ENCODE data around the gene SCAPER. TPM values are rescaled to one million over a fixed set of nuclear protein-coding genes. Genes with fewer than 3 reads are reported as not detected.

The SCAPER gene
- total RNA-seq, 1 experiment from 2014 or later, result 14.7 TPM

- intact Hi-C loops (cut with micrococcal nuclease), result no loop called here
- ChIA-PET POLR2A (no interaction called here), CTCF (no interaction called here), RAD21 (ENCODE audit: low non-redundant PET in 1 of 2, low total read pairs in 2 of 2, uncharacterized antibody in 2 of 2, unreplicated experiment in 2 of 2) (no interaction called here)
- peaks cover 0 to 3% of the 10 kb centered on the region in 2 experiments; a peak in 1 of 4 replicates for H3K4me1 ChIP-seq (ENCODE audit: control insufficient read depth in 1 of 2, insufficient read depth in 2 of 2, low read length in 2 of 2)
- no peak for ATAC-seq
- H3K79me2 ChIP-seq (ENCODE audit: insufficient read depth, low read length), result no peaks in the 10 kb centered on the region
- no peak overlapping the region for H3K4me3 ChIP-seq (replicated peaks in 1 of 2; ENCODE audit: low read depth in 1 of 2, low read length in 2 of 2)
- H3K4me2 ChIP-seq (ENCODE audit: low read length), result no peak overlapping the region
- DNase-seq (ENCODE audit: low read depth, low spot score), result no peak
- H4K20me1 ChIP-seq (ENCODE audit: insufficient read depth), result no peaks in the 10 kb centered on the region
- TF ChIP-seq ZFX (IDR thresholded peaks at IDR 0.05) (no peak), JUND (IDR thresholded peaks at IDR 0.05) (no peak), ZNF274 (IDR thresholded peaks at IDR 0.05; ENCODE audit: low read depth, low read length) (no peak), REST (IDR thresholded peaks at IDR 0.05; ENCODE audit: low read depth) (no peak), FOSL1 (IDR thresholded peaks at IDR 0.05; ENCODE audit: low read depth) (no peak), POLR2AphosphoS5 (IDR thresholded peaks at IDR 0.05; ENCODE audit: low read depth, low read length) (no peak), CBX3 (IDR thresholded peaks at IDR 0.05; ENCODE audit: low read depth) (no peak), ELF1 (IDR thresholded peaks at IDR 0.05; ENCODE audit: borderline replicate concordance, low read depth) (no peak), SP1 (IDR thresholded peaks at IDR 0.05; ENCODE audit: low read depth) (no peak), YY1 (IDR thresholded peaks at IDR 0.05; ENCODE audit: extremely low read depth, insufficient replicate concordance, low read depth, low read length) (no peak), EZH2 (IDR thresholded peaks at IDR 0.05) (no peak), TCF7L2 (IDR thresholded peaks at IDR 0.05; ENCODE audit: borderline replicate concordance, extremely low read depth, insufficient read depth, insufficient read length) (no peak), MAX (IDR thresholded peaks at IDR 0.05) (no peak), CEBPB (IDR thresholded peaks at IDR 0.05; ENCODE audit: low read depth) (no peak)
- H3K9me2 ChIP-seq (ENCODE audit: insufficient read depth), result no peaks in the 10 kb centered on the region
- no peaks in the 10 kb centered on the region for H3K27me3 ChIP-seq (ENCODE audit: insufficient read depth, low read length)
- no peaks in the 10 kb centered on the region for H3K9me3 ChIP-seq (ENCODE audit: control insufficient read depth in 1 of 2, insufficient read depth in 1 of 2, low read depth in 1 of 2, low read length in 2 of 2)
- no peaks in the 10 kb centered on the region for H3K36me3 ChIP-seq (ENCODE audit: control insufficient read depth in 1 of 2, insufficient read depth in 2 of 2, low read length in 2 of 2)
- no TSS peak for BruUV-seq (replicated peaks)
- no peak overlapping the region for H3K27ac ChIP-seq (ENCODE audit: low read depth, low read length)
- H3K9ac ChIP-seq (ENCODE audit: low read length), result no peak overlapping the region
- H2AFZ ChIP-seq (ENCODE audit: low read depth, low read length, poor library complexity, severe bottlenecking), result no peak overlapping the region
These were observed 95.6 kb downstream of the SCAPER start for GRCh38 chr15:76809412-76810103.

Data from HCT116 (cell line).